ENCODE data around the gene CYP39A1.
"Not testable (repeated sequence)": the region's sequence is repeated elsewhere in the genome, so short reads cannot be mapped to it uniquely, and the experiment has no call there.

The CYP39A1 gene

GRCh38 chr6:46661483-46661882 lies 8.9 kb upstream of the CYP39A1 start:
- TF ChIP-seq ZNF274 (IDR thresholded peaks at IDR 0.05; ENCODE audit: low read depth, low read length): no peak
- no peak overlapping the region for H3K4me3 ChIP-seq (ENCODE audit: low read length)

DNA sequence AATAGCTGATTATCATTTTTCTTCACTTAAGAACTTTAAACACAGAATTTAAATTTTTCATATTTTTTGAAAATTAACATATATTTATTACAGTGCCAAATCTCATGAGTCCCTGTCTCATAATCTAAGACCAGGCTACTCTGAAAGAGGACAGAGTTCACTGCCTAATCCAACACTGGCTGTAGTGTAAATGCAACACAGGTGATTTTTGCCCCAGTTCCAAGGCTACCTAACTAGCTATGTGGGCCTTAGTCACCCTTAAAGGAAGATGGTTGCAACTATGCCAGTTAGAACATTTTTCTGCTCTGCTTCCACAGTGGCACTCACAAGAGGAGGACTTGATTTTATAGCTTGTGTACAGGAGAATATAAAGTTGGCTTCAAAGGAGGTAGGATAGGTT lies 5.0 kb upstream of the CYP39A1 start:
- TF ChIP-seq ZNF274 (IDR thresholded peaks at IDR 0.05; ENCODE audit: low read depth, low read length): no peak
- no peak overlapping the region for H3K4me3 ChIP-seq (ENCODE audit: low read length)

- no peak overlapping the region for H3K4me3 ChIP-seq (ENCODE audit: low read length)
- no peak for TF ChIP-seq ZNF274 (IDR thresholded peaks at IDR 0.05; ENCODE audit: low read depth, low read length)
Measured at GRCh38 chr6:46655803-46656202, 3.2 kb upstream of the CYP39A1 start.

DNA sequence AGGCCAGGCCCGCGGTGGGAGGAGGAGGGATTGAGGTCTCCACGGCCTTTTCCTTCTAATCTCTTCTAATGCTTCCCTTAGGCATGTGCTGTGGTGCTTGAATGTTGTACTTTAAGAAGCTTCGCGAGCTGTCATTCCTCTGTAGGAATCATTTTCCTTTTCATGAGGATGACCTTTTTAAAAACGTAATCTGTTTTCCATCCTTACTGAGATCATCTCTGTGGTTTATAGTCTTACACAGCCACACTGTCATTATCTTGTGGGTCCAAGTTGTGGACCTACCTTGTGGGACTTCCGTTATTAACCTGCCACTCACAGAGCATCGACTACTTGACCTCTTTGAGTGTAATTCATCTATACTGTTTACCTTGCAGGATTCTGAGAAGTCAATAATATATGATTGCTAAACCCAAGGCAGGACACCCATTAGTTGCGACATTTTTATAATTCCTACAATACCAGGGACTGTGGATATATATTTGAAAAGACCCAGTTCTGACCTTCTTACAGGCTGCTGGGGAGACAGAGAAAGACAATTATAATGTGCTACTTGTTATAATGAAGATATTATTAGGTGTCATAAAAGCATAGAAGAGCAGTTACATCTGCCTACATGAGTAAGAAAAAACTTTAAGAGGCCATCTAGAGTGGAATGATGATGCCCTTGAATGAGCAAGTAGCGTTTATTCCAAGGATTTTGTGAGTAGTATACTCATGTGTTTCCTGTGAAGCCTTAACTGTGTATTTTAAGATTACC lies 999 bp upstream of the CYP39A1 start:
- H3K4me3 ChIP-seq (ENCODE audit: low read length): peak overlapping the region; percentile 82
- TF ChIP-seq ZNF274 (IDR thresholded peaks at IDR 0.05; ENCODE audit: low read depth, low read length): no peak

DNA sequence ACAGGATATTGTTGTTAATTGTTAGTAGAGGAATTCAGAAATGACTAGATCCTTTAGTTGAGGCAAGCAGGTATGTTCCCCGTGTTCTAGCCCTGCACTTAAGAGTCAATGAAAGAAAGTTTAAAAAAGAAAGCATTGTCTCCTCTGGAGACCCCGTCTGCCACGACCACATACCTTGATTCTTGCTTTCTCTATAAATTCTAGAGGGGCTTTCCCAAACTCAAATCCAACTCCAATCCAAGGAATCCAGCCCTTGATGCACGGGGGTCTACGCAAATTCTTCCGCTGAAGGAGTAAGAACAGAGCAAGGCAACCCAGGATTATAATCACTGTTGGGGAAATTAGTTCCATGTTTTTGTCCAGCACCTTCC lies 401 bp downstream of the CYP39A1 start:
- peak overlapping the region; percentile 61 for H3K4me3 ChIP-seq (ENCODE audit: low read length)
- TF ChIP-seq ZNF274 (IDR thresholded peaks at IDR 0.05; ENCODE audit: low read depth, low read length): no peak

GRCh38 chr6:46651816-46652215 lies 802 bp downstream of the CYP39A1 start:
- no peak for TF ChIP-seq ZNF274 (IDR thresholded peaks at IDR 0.05; ENCODE audit: low read depth, low read length)
- peak overlapping the region; percentile 61; the same call in 1 of the 2 replicates for H3K4me3 ChIP-seq (ENCODE audit: low read length)

GRCh38 chr6:46651006-46651405 lies 1.6 kb downstream of the CYP39A1 start:
- H3K4me3 ChIP-seq (ENCODE audit: low read length): no peak overlapping the region; the same call in 1 of the 2 replicates
- TF ChIP-seq ZNF274 (IDR thresholded peaks at IDR 0.05; ENCODE audit: low read depth, low read length): no peak

GRCh38 chr6:46648869-46649492 lies 3.6 kb downstream of the CYP39A1 start:
- no peak overlapping the region for H3K4me3 ChIP-seq (ENCODE audit: low read length)

DNA sequence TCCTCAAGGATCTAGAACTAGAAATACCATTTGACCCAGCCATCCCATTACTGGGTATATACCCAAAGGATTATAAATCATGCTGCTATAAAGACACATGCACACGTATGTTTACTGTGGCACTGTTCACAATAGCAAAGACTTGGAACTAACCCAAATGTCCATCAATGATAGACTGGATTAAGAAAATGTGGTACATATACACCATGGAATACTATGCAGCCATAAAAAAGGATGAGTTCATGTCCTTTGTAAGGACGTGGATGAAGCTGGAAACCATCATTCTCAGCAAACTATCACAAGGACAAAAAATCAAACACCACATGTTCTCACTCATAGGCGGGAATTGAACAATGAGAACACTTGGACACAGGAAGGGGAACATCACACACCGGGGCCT lies 4.5 kb downstream of the CYP39A1 start:
- not testable (repeated sequence) for H3K4me3 ChIP-seq (ENCODE audit: low read length)

More at GRCh38 chr6:46648869-46649492, 3.6 kb downstream of the CYP39A1 start:
- TF ChIP-seq ZNF274 (IDR thresholded peaks at IDR 0.05; ENCODE audit: low read depth, low read length): no peak

- no peak overlapping the region for H3K4me3 ChIP-seq (ENCODE audit: low read length)
- TF ChIP-seq ZNF274 (IDR thresholded peaks at IDR 0.05; ENCODE audit: low read depth, low read length): no peak
Measured at GRCh38 chr6:46645265-46645664, 7.4 kb downstream of the CYP39A1 start.

GRCh38 chr6:46642928-46643751 lies 9.5 kb downstream of the CYP39A1 start:
- no peak for TF ChIP-seq ZNF274 (IDR thresholded peaks at IDR 0.05; ENCODE audit: low read depth, low read length)

GRCh38 chr6:46638650-46639049 lies 14.0 kb downstream of the CYP39A1 start:
- TF ChIP-seq ZNF274 (IDR thresholded peaks at IDR 0.05; ENCODE audit: low read depth, low read length): no peak
- no peak overlapping the region for H3K4me3 ChIP-seq (ENCODE audit: low read length)

More at GRCh38 chr6:46642928-46643751, 9.5 kb downstream of the CYP39A1 start:
- no peak overlapping the region for H3K4me3 ChIP-seq (ENCODE audit: low read length)

GRCh38 chr6:46637933-46638332 lies 14.7 kb downstream of the CYP39A1 start:
- no peak for TF ChIP-seq ZNF274 (IDR thresholded peaks at IDR 0.05; ENCODE audit: low read depth, low read length)
- H3K4me3 ChIP-seq (ENCODE audit: low read length): no peak overlapping the region

DNA sequence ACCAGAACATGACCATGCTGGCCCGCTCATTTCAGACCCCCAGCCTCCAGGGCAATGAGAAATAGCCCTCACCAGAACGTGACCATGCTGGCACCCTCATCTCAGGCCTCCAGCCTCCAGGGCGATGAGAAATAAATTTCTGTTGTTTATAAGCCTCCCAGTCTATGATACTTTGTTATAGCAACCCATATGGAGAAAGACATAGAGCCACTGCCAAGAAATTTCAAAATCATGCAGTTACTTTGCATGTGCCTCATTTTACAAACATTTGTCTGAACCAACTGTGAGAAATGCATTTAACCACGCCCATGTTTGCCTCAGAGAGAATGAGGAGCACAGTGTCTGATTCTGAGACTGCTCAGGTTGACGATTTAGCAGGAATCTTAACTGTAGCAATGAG lies 15.5 kb downstream of the CYP39A1 start:
- TF ChIP-seq ZNF274 (IDR thresholded peaks at IDR 0.05; ENCODE audit: low read depth, low read length): no peak
- no peak overlapping the region for H3K4me3 ChIP-seq (ENCODE audit: low read length)

GRCh38 chr6:46635462-46635861 lies 17.2 kb downstream of the CYP39A1 start:
- H3K4me3 ChIP-seq (ENCODE audit: low read length): no peak overlapping the region
- no peak for TF ChIP-seq ZNF274 (IDR thresholded peaks at IDR 0.05; ENCODE audit: low read depth, low read length)

Data from GM08714 (cell line).